NCI-H2171 (cell line): Measurements from ENCODE around the gene BICRAL.
"Not testable (repeated sequence)": the region's sequence is repeated elsewhere in the genome, so short reads cannot be mapped to it uniquely, and the experiment has no call there.

Experiments used
- DNase-seq: peaks from one replicate; lab custom pipeline; 2025; lab: John Stamatoyannopoulos, UW

The BICRAL gene

GRCh38 chr6:42791706-42792320 lies 10.0 kb downstream of the BICRAL start:
- DNase-seq, result no peak

- no peak for DNase-seq
Measured at GRCh38 chr6:42795651-42796050, 13.8 kb downstream of the BICRAL start.

- DNase-seq, result no peak
Measured at GRCh38 chr6:42796171-42796570, 14.3 kb downstream of the BICRAL start.

GRCh38 chr6:42797696-42798095 lies 15.8 kb downstream of the BICRAL start:
- DNase-seq, result not testable (repeated sequence)

GRCh38 chr6:42805297-42805861 lies 23.5 kb downstream of the BICRAL start:
- DNase-seq, result no peak

GRCh38 chr6:42806359-42806758 lies 24.5 kb downstream of the BICRAL start:
- not testable (repeated sequence) for DNase-seq

GRCh38 chr6:42808492-42809483 lies 26.9 kb downstream of the BICRAL start:
- DNase-seq, result no peak

- DNase-seq, result no peak
Measured at GRCh38 chr6:42813074-42813645, 31.3 kb downstream of the BICRAL start.

- DNase-seq, result no peak
Measured at GRCh38 chr6:42813906-42814444, 32.1 kb downstream of the BICRAL start.

GRCh38 chr6:42815726-42816125 lies 33.9 kb downstream of the BICRAL start:
- not testable (repeated sequence) for DNase-seq

GRCh38 chr6:42817907-42818306 lies 36.1 kb downstream of the BICRAL start:
- no peak for DNase-seq

GRCh38 chr6:42818416-42818815 lies 36.6 kb downstream of the BICRAL start:
- no peak for DNase-seq

GRCh38 chr6:42818878-42819277 lies 37.0 kb downstream of the BICRAL start:
- no peak for DNase-seq

- DNase-seq, result no peak
Measured at GRCh38 chr6:42819803-42820511, 38.1 kb downstream of the BICRAL start.

GRCh38 chr6:42820512-42821340 lies 38.9 kb downstream of the BICRAL start:
- no peak for DNase-seq

- no peak for DNase-seq
Measured at GRCh38 chr6:42821341-42821668, 39.5 kb downstream of the BICRAL start.

GRCh38 chr6:42821846-42822245 lies 40.0 kb downstream of the BICRAL start:
- no peak for DNase-seq

GRCh38 chr6:42829561-42830092 lies 47.8 kb downstream of the BICRAL start:
- no peak for DNase-seq

GRCh38 chr6:42831237-42831636 lies 49.4 kb downstream of the BICRAL start:
- no peak for DNase-seq

- no peak for DNase-seq
Measured at GRCh38 chr6:42834056-42834455, 52.2 kb downstream of the BICRAL start.
